Activated CD4-positive, alpha-beta T cell treated with anti-CD3 and anti-CD28 coated beads, Interleukin-2, amount 10 ng/mL, durations not matched to agents 24 days and 14 days (primary cell): Measurements from ENCODE around the gene CD248. TPM values are rescaled to one million over a fixed set of nuclear protein-coding genes. Genes with fewer than 3 reads are reported as not detected.

ENCODE experiments used
- DNase-seq: peaks from one replicate; pipeline ENCODE4 v3.0.0; 2022
- H3K27ac Mint-ChIP-seq: one replicate; pipeline ENCODE4 v1.8.0; 2022; ENCODE audit warnings: mild to moderate bottlenecking, mixed read lengths
- H3K27me3 Mint-ChIP-seq: one replicate; pipeline ENCODE4 v1.8.0; 2022; ENCODE audit warnings: mixed read lengths
- H3K36me3 Mint-ChIP-seq: one replicate; pipeline ENCODE4 v1.8.0; 2022; ENCODE audit warnings: low read depth, mild to moderate bottlenecking, mixed read lengths
- H3K4me1 Mint-ChIP-seq: one replicate; pipeline ENCODE4 v1.8.0; 2021; ENCODE audit warnings: mixed read lengths
- H3K4me3 Mint-ChIP-seq: one replicate; pipeline ENCODE4 v1.8.0; 2022; ENCODE audit warnings: mild to moderate bottlenecking, moderate library complexity, mixed read lengths
- H3K9me3 Mint-ChIP-seq: one replicate; pipeline ENCODE4 v1.8.0; 2021; ENCODE audit warnings: mixed read lengths
- intact Hi-C: fragments of 100-400 bp; cut with micrococcal nuclease; formaldehyde crosslinking; loops from one replicate; pipeline ENCODE4 v1.15.1; 2023
- total RNA-seq: library from RNA; stranded (reverse); gene quantifications from 2 replicates; pipeline ENCODE4 v1.2.3, GENCODE V29; 2022

Gene CD248
- total RNA-seq, 1 donor from 2014 or later: not detected

GRCh38 chr11:66346476-66347424 is 29.9 kb upstream of the CD248 start:
- H3K27me3 Mint-ChIP-seq: peaks cover 3% of the 10 kb centered on the region
- DNase-seq: no peak
- intact Hi-C loops: loop anchor here (5.0 kb wide), 3 partner anchors 41 to 611 kb away; partner anchors contain the start of genes PC and RAB1B

GRCh38 chr11:66345316-66345649 is 28.4 kb upstream of the CD248 start:
- peaks cover 39% of the 10 kb centered on the region for H3K4me1 Mint-ChIP-seq
- H3K27me3 Mint-ChIP-seq: peaks cover 3% of the 10 kb centered on the region
- intact Hi-C loops: loop anchor here (1.0 to 5.0 kb wide), 5 partner anchors 33 to 612 kb away; partner anchors contain the start of genes PC, RAB1B and YIF1A
- no peak for DNase-seq
- peak overlapping the region; percentile 95 for H3K4me3 Mint-ChIP-seq
- peaks cover 21% of the 10 kb centered on the region for H3K36me3 Mint-ChIP-seq
- H3K27ac Mint-ChIP-seq: peak overlapping the region; percentile 95
- no peaks in the 10 kb centered on the region for H3K9me3 Mint-ChIP-seq

More at GRCh38 chr11:66346476-66347424, 29.9 kb upstream of the CD248 start:
- peak overlapping the region; percentile 70 for H3K27ac Mint-ChIP-seq
- peak overlapping the region; percentile 77 for H3K4me3 Mint-ChIP-seq
- H3K36me3 Mint-ChIP-seq: peaks cover 11% of the 10 kb centered on the region
- H3K4me1 Mint-ChIP-seq: peaks cover 38% of the 10 kb centered on the region
- no peaks in the 10 kb centered on the region for H3K9me3 Mint-ChIP-seq

- Mint-ChIP-seq H3K9me3 (no peaks in the 10 kb centered on the region), H3K4me1 (peaks cover 39% of the 10 kb centered on the region), H3K36me3 (peaks cover 22% of the 10 kb centered on the region), H3K27me3 (peaks cover 3% of the 10 kb centered on the region), H3K4me3 (peak within 1 kb of the TSS; percentile 95), H3K27ac (peak within 1 kb of the TSS; percentile 95)
- intact Hi-C loops: loop anchor here (1.0 to 5.0 kb wide), 5 partner anchors 32 to 613 kb away; partner anchors contain the start of genes PC, RAB1B and YIF1A
- DNase-seq: peak; percentile 99
Measured at GRCh38 chr11:66344550-66345315, 27.9 kb upstream of the CD248 start, which contains the start of gene BRMS1. BRMS1 (minus strand) TSS chr11:66345104; CDS start chr11:66342234, 2,870 bp downstream.

GRCh38 chr11:66343176-66343575 is 26.3 kb upstream of the CD248 start:
- Mint-ChIP-seq H3K27ac (peak overlapping the region; percentile 51), H3K27me3 (peaks cover 3% of the 10 kb centered on the region), H3K9me3 (no peaks in the 10 kb centered on the region), H3K4me1 (peaks cover 32% of the 10 kb centered on the region), H3K4me3 (peak overlapping the region; percentile 95), H3K36me3 (peaks cover 28% of the 10 kb centered on the region)
- no peak for DNase-seq
- intact Hi-C loops: no loop called here

- no peaks in the 10 kb centered on the region for H3K27me3 Mint-ChIP-seq
- H3K36me3 Mint-ChIP-seq: peaks cover 31% of the 10 kb centered on the region
- no peak for DNase-seq
- no peak overlapping the region for H3K27ac Mint-ChIP-seq
- intact Hi-C loops: no loop called here
- no peaks in the 10 kb centered on the region for H3K9me3 Mint-ChIP-seq
- no peak overlapping the region for H3K4me3 Mint-ChIP-seq
- H3K4me1 Mint-ChIP-seq: peaks cover 38% of the 10 kb centered on the region
Measured at GRCh38 chr11:66341502-66342126, 24.8 kb upstream of the CD248 start.

- intact Hi-C loops: no loop called here
- DNase-seq: no peak
- Mint-ChIP-seq H3K36me3 (peaks cover 31% of the 10 kb centered on the region), H3K9me3 (no peaks in the 10 kb centered on the region), H3K27ac (no peak overlapping the region), H3K27me3 (no peaks in the 10 kb centered on the region), H3K4me1 (peaks cover 42% of the 10 kb centered on the region), H3K4me3 (no peak overlapping the region)
Measured at GRCh38 chr11:66340596-66341501, 24.0 kb upstream of the CD248 start.

- intact Hi-C loops: no loop called here
- Mint-ChIP-seq H3K4me1 (peaks cover 36% of the 10 kb centered on the region), H3K27me3 (peaks cover 2% of the 10 kb centered on the region), H3K36me3 (peaks cover 31% of the 10 kb centered on the region), H3K27ac (no peak overlapping the region), H3K4me3 (no peak overlapping the region), H3K9me3 (no peaks in the 10 kb centered on the region)
- no peak for DNase-seq
Measured at GRCh38 chr11:66339686-66340483, 23.0 kb upstream of the CD248 start.

- Mint-ChIP-seq H3K27ac (no peak overlapping the region), H3K4me1 (peaks cover 32% of the 10 kb centered on the region), H3K4me3 (no peak overlapping the region), H3K9me3 (no peaks in the 10 kb centered on the region), H3K36me3 (peaks cover 31% of the 10 kb centered on the region), H3K27me3 (peaks cover 2% of the 10 kb centered on the region)
- DNase-seq: no peak
- intact Hi-C loops: no loop called here
Measured at GRCh38 chr11:66339162-66339675, 22.4 kb upstream of the CD248 start.

GRCh38 chr11:66338276-66339161 is 21.7 kb upstream of the CD248 start:
- H3K27me3 Mint-ChIP-seq: peaks cover 2% of the 10 kb centered on the region
- H3K4me3 Mint-ChIP-seq: no peak overlapping the region
- DNase-seq: no peak
- intact Hi-C loops: no loop called here
- no peaks in the 10 kb centered on the region for H3K9me3 Mint-ChIP-seq
- no peak overlapping the region for H3K27ac Mint-ChIP-seq
- peaks cover 31% of the 10 kb centered on the region for H3K36me3 Mint-ChIP-seq
- H3K4me1 Mint-ChIP-seq: peaks cover 27% of the 10 kb centered on the region

GRCh38 chr11:66337103-66337899 is 20.5 kb upstream of the CD248 start:
- intact Hi-C loops: no loop called here
- Mint-ChIP-seq H3K36me3 (peaks cover 28% of the 10 kb centered on the region), H3K27ac (peak overlapping the region; percentile 78), H3K4me3 (peak overlapping the region; percentile 72), H3K4me1 (peaks cover 19% of the 10 kb centered on the region), H3K27me3 (peaks cover 2% of the 10 kb centered on the region), H3K9me3 (no peaks in the 10 kb centered on the region)
- DNase-seq: peak; percentile 57
